SK-N-SH treated with all-trans-retinoic acid at 6 μM for 48 hours (cell line): ENCODE measurements around the gene IL36RN.

Experiments used
- ATAC-seq: fragments of 200-7000 bp; cut with Tn5 transposase; 3 replicates; pipeline ENCODE4 v1.9.1; 2020; ENCODE audit warnings: mild to moderate bottlenecking, moderate library complexity
- ARNTL ChIP-seq: fragments of 450-650 bp; formaldehyde crosslinking; IDR thresholded peaks from 2 replicates; pipeline ENCODE4 v1.5.0; 2020; ENCODE audit warnings: low read depth, mild to moderate bottlenecking, moderate library complexity, borderline replicate concordance
- BACH2 ChIP-seq: fragments of 250-450 bp; sonication (Bioruptor Pico); IDR thresholded peaks from 2 replicates; pipeline ENCODE4 v1.9.0; 2021; ENCODE audit warnings: mild to moderate bottlenecking, borderline replicate concordance
- CSDC2 ChIP-seq: fragments of 250-450 bp; sonication (Bioruptor Pico); IDR thresholded peaks from 2 replicates; pipeline ENCODE4 v1.5.0; 2020; ENCODE audit warnings: mild to moderate bottlenecking, moderate library complexity
- ESRRG ChIP-seq: fragments of 250-450 bp; sonication (Bioruptor Pico); IDR thresholded peaks from 2 replicates; pipeline ENCODE4 v1.6.1; 2021; ENCODE audit warnings: mild to moderate bottlenecking
- GLIS3 ChIP-seq: fragments of 250-450 bp; sonication (Bioruptor Pico); IDR thresholded peaks from 2 replicates; pipeline ENCODE4 v1.5.0; 2020; ENCODE audit warnings: mild to moderate bottlenecking, moderate library complexity
- ISL1 ChIP-seq: fragments of 250-450 bp; sonication (Bioruptor Pico); IDR thresholded peaks from 2 replicates; pipeline ENCODE4 v2.1.2; 2022; ENCODE audit warnings: mild to moderate bottlenecking, moderate library complexity
- OSR1 ChIP-seq: fragments of 250-450 bp; sonication (Bioruptor Pico); IDR thresholded peaks from 2 replicates; pipeline ENCODE4 v1.8.0; 2022; ENCODE audit warnings: moderate library complexity, mild to moderate bottlenecking, inconsistent platforms
- PPARA ChIP-seq: fragments of 250-450 bp; sonication (Bioruptor Pico); IDR thresholded peaks from 2 replicates; pipeline ENCODE4 v1.5.0; 2020; ENCODE audit warnings: mild to moderate bottlenecking, borderline replicate concordance
- RARB ChIP-seq: fragments of 250-450 bp; sonication (Bioruptor Pico); IDR thresholded peaks from 2 replicates; pipeline ENCODE4 v1.8.0; 2021; ENCODE audit warnings: mild to moderate bottlenecking, moderate library complexity
- SNAI2 ChIP-seq: fragments of 250-450 bp; sonication (Bioruptor Pico); IDR thresholded peaks from 2 replicates; pipeline ENCODE4 v1.5.0; 2020; ENCODE audit warnings: mild to moderate bottlenecking, moderate library complexity
- TCF4 ChIP-seq: fragments of 250-450 bp; sonication (Bioruptor Pico); IDR thresholded peaks from 2 replicates; pipeline ENCODE4 v1.8.0; 2021; ENCODE audit warnings: mild to moderate bottlenecking, moderate library complexity, borderline replicate concordance
- TOX ChIP-seq: fragments of 250-450 bp; sonication (Bioruptor Pico); IDR thresholded peaks from 2 replicates; pipeline ENCODE4 v1.8.0; 2021; ENCODE audit warnings: mild to moderate bottlenecking, moderate library complexity, borderline replicate concordance
- ZC3H10 ChIP-seq: fragments of 250-450 bp; sonication (Bioruptor Pico); IDR thresholded peaks from 2 replicates; pipeline ENCODE4 v1.5.1; 2021; ENCODE audit warnings: mild to moderate bottlenecking, moderate library complexity
- ZFP3 ChIP-seq: fragments of 250-450 bp; sonication (Bioruptor Pico); IDR thresholded peaks from 2 replicates; pipeline ENCODE4 v1.5.0; 2020; ENCODE audit warnings: mild to moderate bottlenecking, moderate library complexity
- ZFP30 ChIP-seq: fragments of 450-650 bp; formaldehyde crosslinking; IDR thresholded peaks from 2 replicates; pipeline ENCODE4 v1.5.0; 2022; ENCODE audit warnings: mild to moderate bottlenecking, moderate library complexity
- ZNF565 ChIP-seq: fragments of 450-650 bp; formaldehyde crosslinking; conservative IDR thresholded peaks from 2 replicates; pipeline ENCODE4 v1.5.0; 2020; ENCODE audit warnings: low read depth, mild to moderate bottlenecking, moderate library complexity
- ZNF8 ChIP-seq: fragments of 450-650 bp; formaldehyde crosslinking; IDR thresholded peaks from 2 replicates; pipeline ENCODE4 v1.5.0; 2020; ENCODE audit warnings: mild to moderate bottlenecking, moderate library complexity
- TF ChIP-seq, protein P1 (sequence below): fragments of 250-450 bp; sonication (Bioruptor Pico); IDR thresholded peaks from 2 replicates; pipeline ENCODE4 v1.5.1; 2020; ENCODE audit warnings: low read depth, mild to moderate bottlenecking, moderate library complexity
- TF ChIP-seq, protein P2 (sequence below): fragments of 250-450 bp; sonication (Bioruptor Pico); IDR thresholded peaks from 2 replicates; pipeline ENCODE4 v1.8.0; 2020; ENCODE audit warnings: mild to moderate bottlenecking, moderate library complexity, borderline replicate concordance
- TF ChIP-seq, protein P3 (sequence below): fragments of 250-450 bp; sonication (Bioruptor Pico); IDR thresholded peaks from 2 replicates; pipeline ENCODE4 v1.5.1; 2021; ENCODE audit warnings: mild to moderate bottlenecking, moderate library complexity

Gene IL36RN

DNA sequence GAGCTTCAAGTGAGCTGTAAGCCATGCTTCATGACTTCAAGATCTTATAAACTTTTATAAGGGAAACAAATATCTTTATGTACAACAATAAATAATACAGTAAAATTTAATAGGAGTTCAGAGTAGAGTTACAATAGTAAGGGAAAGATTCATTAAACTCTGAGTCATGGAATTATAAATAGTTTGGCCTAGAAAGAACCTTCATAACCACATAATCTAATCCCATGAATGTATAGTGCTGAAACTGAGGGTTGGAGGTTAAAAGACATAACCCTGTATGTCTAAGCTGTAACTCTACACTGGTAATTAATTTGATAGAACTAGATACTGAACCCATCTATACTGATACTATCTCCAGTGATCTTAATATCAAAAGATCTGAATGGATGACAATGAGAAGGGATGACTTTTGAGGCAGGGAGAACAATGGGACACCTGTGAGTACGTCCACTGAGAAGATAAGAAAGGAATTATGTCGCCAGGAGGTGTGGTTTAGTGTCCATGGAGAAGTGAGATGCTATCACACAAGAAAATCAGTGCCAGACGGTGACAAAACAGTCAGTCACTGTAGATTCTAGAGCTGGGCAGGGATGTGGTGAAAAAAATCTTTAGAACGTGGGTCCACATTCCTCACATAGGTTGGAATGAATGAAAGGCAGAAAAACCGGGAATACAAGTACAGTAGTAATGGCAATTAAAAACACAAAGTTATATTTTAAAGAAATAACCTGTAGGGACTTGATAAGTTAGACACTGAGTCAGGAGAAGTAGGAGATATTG, 9.9 kb downstream of the IL36RN start:
- no peak for ATAC-seq
- TF ChIP-seq TOX (CRISPR knock-in tag) (no peak), ZNF8 (CRISPR knock-in tag) (no peak), ZFP3 (no peak), SNAI2 (CRISPR knock-in tag) (no peak), BACH2 (CRISPR knock-in tag) (no peak)

DNA sequence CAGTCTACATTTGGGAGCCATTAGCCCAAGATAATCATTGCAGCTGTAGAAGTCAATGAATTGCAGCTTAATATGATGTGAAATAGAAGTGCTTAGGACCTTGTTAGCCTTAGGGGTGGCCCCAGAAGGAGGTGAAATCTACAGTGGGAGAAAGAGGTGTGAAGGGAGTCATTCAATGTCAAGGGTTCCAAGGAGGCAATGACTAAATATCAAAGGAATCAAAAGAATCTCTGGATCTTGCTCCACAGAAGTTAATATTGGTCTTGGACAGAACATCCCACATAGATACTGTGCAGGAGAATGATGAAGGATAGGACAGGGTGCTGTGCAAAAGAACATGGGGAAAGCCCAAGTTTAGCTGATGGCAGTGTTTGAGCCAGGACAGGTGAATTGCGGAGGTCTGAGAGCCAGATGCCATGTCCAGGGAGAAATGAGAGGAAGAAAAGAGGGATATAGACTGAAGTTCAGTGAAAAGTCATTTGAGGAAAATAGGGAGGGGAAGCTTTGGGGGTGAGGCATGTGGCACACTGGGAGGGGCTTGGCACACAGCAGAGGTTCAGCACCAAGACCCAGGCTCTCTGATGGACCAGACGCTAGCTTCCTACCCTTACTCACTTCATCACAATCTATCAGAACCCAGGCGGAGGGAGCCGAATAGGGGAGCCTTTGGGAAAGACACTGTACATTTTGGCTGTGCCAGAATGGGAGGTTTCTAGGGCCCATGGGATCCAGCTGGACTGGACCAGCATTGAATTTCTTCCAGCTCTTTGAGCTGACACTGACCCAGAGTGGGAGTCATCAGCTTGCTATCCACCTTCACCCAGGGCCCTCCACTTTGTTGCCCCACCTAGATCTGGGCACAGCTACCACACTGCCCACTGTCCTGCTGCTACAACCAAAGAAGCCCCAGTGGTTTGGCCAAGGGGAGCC, 10.9 kb downstream of the IL36RN start:
- TF ChIP-seq ISL1 (no peak), CSDC2 (CRISPR knock-in tag) (no peak), ESRRG (CRISPR knock-in tag) (no peak), ZNF565 (CRISPR knock-in tag) (no peak), ZFP3 (no peak), SNAI2 (CRISPR knock-in tag) (no peak), ZFP30 (CRISPR knock-in tag) (no peak), GLIS3 (CRISPR knock-in tag) (no peak), OSR1 (no peak), BACH2 (CRISPR knock-in tag) (no peak)
- TF ChIP-seq, protein P1, sequence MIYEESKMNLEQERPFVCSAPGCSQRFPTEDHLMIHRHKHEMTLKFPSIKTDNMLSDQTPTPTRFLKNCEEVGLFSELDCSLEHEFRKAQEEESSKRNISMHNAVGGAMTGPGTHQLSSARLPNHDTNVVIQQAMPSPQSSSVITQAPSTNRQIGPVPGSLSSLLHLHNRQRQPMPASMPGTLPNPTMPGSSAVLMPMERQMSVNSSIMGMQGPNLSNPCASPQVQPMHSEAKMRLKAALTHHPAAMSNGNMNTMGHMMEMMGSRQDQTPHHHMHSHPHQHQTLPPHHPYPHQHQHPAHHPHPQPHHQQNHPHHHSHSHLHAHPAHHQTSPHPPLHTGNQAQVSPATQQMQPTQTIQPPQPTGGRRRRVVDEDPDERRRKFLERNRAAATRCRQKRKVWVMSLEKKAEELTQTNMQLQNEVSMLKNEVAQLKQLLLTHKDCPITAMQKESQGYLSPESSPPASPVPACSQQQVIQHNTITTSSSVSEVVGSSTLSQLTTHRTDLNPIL (CRISPR knock-in tag) = no peak
- no peak for ATAC-seq

DNA sequence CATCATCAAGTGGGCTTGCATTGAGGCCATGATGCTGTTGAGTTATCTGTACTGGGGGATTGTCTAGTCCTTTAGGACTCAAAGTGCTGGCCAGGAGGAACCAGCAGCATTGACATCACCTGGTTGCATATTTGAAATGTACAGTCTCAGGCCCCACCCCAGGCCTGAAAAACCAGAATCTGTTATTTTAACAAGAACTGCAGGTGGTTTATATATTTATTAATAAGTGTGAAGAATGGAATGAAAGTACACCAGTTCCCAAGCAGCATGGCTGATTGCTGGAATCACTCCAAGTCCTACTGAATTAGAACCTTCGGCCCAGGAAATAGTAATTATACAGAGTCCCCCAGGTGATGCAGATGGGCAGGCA, 11.6 kb downstream of the IL36RN start:
- ATAC-seq = no peak
- TF ChIP-seq ESRRG (CRISPR knock-in tag) (no peak), ZNF8 (CRISPR knock-in tag) (no peak), ISL1 (no peak), BACH2 (CRISPR knock-in tag) (no peak), SNAI2 (CRISPR knock-in tag) (no peak), RARB (CRISPR knock-in tag) (no peak), ZNF565 (CRISPR knock-in tag) (no peak), GLIS3 (CRISPR knock-in tag) (no peak), PPARA (no peak), ARNTL (CRISPR knock-in tag) (no peak), TCF4 (CRISPR knock-in tag) (no peak), CSDC2 (CRISPR knock-in tag) (no peak)
- TF ChIP-seq, protein P2, sequence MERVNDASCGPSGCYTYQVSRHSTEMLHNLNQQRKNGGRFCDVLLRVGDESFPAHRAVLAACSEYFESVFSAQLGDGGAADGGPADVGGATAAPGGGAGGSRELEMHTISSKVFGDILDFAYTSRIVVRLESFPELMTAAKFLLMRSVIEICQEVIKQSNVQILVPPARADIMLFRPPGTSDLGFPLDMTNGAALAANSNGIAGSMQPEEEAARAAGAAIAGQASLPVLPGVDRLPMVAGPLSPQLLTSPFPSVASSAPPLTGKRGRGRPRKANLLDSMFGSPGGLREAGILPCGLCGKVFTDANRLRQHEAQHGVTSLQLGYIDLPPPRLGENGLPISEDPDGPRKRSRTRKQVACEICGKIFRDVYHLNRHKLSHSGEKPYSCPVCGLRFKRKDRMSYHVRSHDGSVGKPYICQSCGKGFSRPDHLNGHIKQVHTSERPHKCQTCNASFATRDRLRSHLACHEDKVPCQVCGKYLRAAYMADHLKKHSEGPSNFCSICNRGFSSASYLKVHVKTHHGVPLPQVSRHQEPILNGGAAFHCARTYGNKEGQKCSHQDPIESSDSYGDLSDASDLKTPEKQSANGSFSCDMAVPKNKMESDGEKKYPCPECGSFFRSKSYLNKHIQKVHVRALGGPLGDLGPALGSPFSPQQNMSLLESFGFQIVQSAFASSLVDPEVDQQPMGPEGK (CRISPR knock-in tag) = no peak
- TF ChIP-seq, protein P3, sequence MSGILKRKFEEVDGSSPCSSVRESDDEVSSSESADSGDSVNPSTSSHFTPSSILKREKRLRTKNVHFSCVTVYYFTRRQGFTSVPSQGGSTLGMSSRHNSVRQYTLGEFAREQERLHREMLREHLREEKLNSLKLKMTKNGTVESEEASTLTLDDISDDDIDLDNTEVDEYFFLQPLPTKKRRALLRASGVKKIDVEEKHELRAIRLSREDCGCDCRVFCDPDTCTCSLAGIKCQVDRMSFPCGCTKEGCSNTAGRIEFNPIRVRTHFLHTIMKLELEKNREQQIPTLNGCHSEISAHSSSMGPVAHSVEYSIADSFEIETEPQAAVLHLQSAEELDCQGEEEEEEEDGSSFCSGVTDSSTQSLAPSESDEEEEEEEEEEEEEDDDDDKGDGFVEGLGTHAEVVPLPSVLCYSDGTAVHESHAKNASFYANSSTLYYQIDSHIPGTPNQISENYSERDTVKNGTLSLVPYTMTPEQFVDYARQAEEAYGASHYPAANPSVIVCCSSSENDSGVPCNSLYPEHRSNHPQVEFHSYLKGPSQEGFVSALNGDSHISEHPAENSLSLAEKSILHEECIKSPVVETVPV (CRISPR knock-in tag) = no peak

DNA sequence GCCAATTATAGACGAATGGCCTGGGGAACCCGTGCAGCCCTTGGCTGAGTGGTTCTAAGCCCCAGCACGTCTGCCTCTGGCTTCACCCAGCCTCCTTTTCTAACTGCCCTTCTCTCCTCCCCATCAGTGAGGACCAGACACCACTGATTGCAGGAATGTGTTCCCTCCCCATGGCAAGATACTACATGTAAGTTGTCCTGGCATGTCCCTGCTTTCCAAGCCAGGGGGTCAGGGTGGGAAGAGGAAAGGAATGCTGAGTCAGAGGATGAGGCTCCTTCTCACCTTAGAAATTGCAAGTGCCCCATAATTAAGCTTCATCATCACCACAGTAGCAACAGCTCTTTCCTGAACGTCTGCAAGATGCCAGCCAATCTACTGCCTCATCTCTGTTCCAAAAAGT, 13.6 kb downstream of the IL36RN start:
- no peak for ATAC-seq
- TF ChIP-seq, protein P2 (CRISPR knock-in tag) = no peak
- TF ChIP-seq ZC3H10 (CRISPR knock-in tag) = no peak
- no peak for TF ChIP-seq PPARA
- no peak for TF ChIP-seq GLIS3 (CRISPR knock-in tag)
- TF ChIP-seq ZNF8 (CRISPR knock-in tag) = no peak
